ENCODE measurements around the gene CYBC1.

CYBC1 gene

DNA sequence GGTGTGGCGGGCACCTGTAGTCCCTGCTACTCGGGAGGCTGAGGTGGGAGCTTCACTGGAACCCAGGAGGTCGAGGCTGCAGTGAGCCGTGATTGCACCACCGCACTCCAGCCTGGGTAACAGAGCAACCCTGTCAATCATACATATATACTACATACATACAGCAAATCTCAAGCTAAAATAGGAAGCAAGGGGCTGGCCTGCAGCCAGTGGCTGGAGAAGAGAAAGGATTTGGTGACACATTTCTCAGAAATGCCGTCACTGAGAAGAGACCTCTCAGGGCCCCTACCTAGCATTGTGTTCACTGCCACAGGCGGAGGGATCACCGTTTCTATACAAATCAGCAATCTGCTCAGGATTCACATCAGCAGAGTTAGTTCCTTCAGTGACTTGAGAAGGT is 24.9 kb upstream of the CYBC1 start:
- H3K9me3 ChIP-seq (ENCODE audit: insufficient read depth, low read depth, low read length) = no peaks in the 10 kb centered on the region

GRCh38 chr17:82474223-82475010 is 23.9 kb upstream of the CYBC1 start:
- H3K9ac ChIP-seq (ENCODE audit: low read length) = no peak overlapping the region
- no peak overlapping the region for H2BK120ac ChIP-seq (ENCODE audit: insufficient read depth, low read length, poor library complexity)
- WGBS (ENCODE audit: extremely low coverage, insufficient coverage, insufficient read length) = no CpG with 5 or more reads among the region's 11 CpGs
- H3K27ac ChIP-seq (ENCODE audit: low read depth, low read length) = no peak overlapping the region
- H3K36me3 ChIP-seq (ENCODE audit: control insufficient read depth in 1 of 2, insufficient read depth in 2 of 2, low read length in 2 of 2) = peaks cover 31 to 54% of the 10 kb centered on the region in 2 experiments
- no peak overlapping the region for H3K14ac ChIP-seq (ENCODE audit: low read length)
- no peak overlapping the region for H3K4me2 ChIP-seq (ENCODE audit: low read length)
- H3K27me3 ChIP-seq (ENCODE audit: insufficient read depth, low read length) = no peaks in the 10 kb centered on the region
- no peak overlapping the region for H3K18ac ChIP-seq (ENCODE audit: low read length)
- H4K91ac ChIP-seq (ENCODE audit: low read depth, low read length) = no peak overlapping the region
- H2BK12ac ChIP-seq (ENCODE audit: low read length) = no peak overlapping the region
- no peaks in the 10 kb centered on the region for H3K4me1 ChIP-seq (ENCODE audit: control insufficient read depth in 1 of 2, insufficient read depth in 2 of 2, low read length in 2 of 2)
- no peak overlapping the region for H3K4me3 ChIP-seq (ENCODE audit: low read depth, low read length)
- H2AK5ac ChIP-seq (ENCODE audit: low read length) = no peak overlapping the region
- H3K79me1 ChIP-seq (ENCODE audit: low read length) = no peaks in the 10 kb centered on the region
- no peak overlapping the region for H2AFZ ChIP-seq (ENCODE audit: insufficient read depth, low read length, poor library complexity)
- no peak overlapping the region for H2BK5ac ChIP-seq (ENCODE audit: low read depth, low read length, poor library complexity)
- H4K8ac ChIP-seq (ENCODE audit: low read depth, low read length) = no peak overlapping the region
- H3K23ac ChIP-seq (ENCODE audit: low read length) = no peak overlapping the region
- H3K79me2 ChIP-seq (ENCODE audit: control insufficient read depth, insufficient read depth, low read length, poor library complexity) = no peaks in the 10 kb centered on the region
- peaks cover 2% of the 10 kb centered on the region for H3K9me3 ChIP-seq (ENCODE audit: insufficient read depth, low read depth, low read length)
- DNase-seq = no peak
- H4K12ac ChIP-seq (ENCODE audit: low read depth, low read length) = no peak overlapping the region
- no peak overlapping the region for H3K4ac ChIP-seq (ENCODE audit: low read depth, low read length)

More for the DNA sequence above, 24.9 kb upstream of the CYBC1 start:
- Histone ChIP-seq H2BK120ac (ENCODE audit: insufficient read depth, low read length, poor library complexity) (no peak overlapping the region), H3K27me3 (ENCODE audit: insufficient read depth, low read length) (no peaks in the 10 kb centered on the region), H3K4me2 (ENCODE audit: low read length) (no peak overlapping the region), H3K27ac (ENCODE audit: low read depth, low read length) (no peak overlapping the region), H3K79me2 (ENCODE audit: control insufficient read depth, insufficient read depth, low read length, poor library complexity) (no peaks in the 10 kb centered on the region), H3K4ac (ENCODE audit: low read depth, low read length) (no peak overlapping the region), H3K14ac (ENCODE audit: low read length) (no peak overlapping the region), H3K18ac (ENCODE audit: low read length) (no peak overlapping the region), H2BK12ac (ENCODE audit: low read length) (no peak overlapping the region), H2BK5ac (ENCODE audit: low read depth, low read length, poor library complexity) (no peak overlapping the region), H3K4me1 (ENCODE audit: control insufficient read depth in 1 of 2, insufficient read depth in 2 of 2, low read length in 2 of 2) (no peaks in the 10 kb centered on the region), H4K12ac (ENCODE audit: low read depth, low read length) (no peak overlapping the region), H2AK5ac (ENCODE audit: low read length) (no peak overlapping the region), H3K23ac (ENCODE audit: low read length) (no peak overlapping the region), H4K8ac (ENCODE audit: low read depth, low read length) (no peak overlapping the region), H3K4me3 (ENCODE audit: low read depth, low read length) (no peak overlapping the region), H2AFZ (ENCODE audit: insufficient read depth, low read length, poor library complexity) (no peak overlapping the region), H3K79me1 (ENCODE audit: low read length) (no peaks in the 10 kb centered on the region), H3K9ac (ENCODE audit: low read length) (no peak overlapping the region), H4K91ac (ENCODE audit: low read depth, low read length) (no peak overlapping the region), H3K36me3 (ENCODE audit: control insufficient read depth in 1 of 2, insufficient read depth in 2 of 2, low read length in 2 of 2) (peaks cover 37 to 54% of the 10 kb centered on the region in 2 experiments)
- no peak for DNase-seq
- no CpG with 5 or more reads among the region's 8 CpGs for WGBS (ENCODE audit: extremely low coverage, insufficient coverage, insufficient read length)

GRCh38 chr17:82470065-82470464 is 19.5 kb upstream of the CYBC1 start:
- Histone ChIP-seq H4K8ac (ENCODE audit: low read depth, low read length) (no peak overlapping the region), H3K27me3 (ENCODE audit: insufficient read depth, low read length) (no peaks in the 10 kb centered on the region), H4K12ac (ENCODE audit: low read depth, low read length) (no peak overlapping the region), H2BK12ac (ENCODE audit: low read length) (no peak overlapping the region), H3K9me3 (ENCODE audit: insufficient read depth, low read depth, low read length) (peaks cover 2% of the 10 kb centered on the region), H3K14ac (ENCODE audit: low read length) (no peak overlapping the region), H3K4me1 (ENCODE audit: control insufficient read depth in 1 of 2, insufficient read depth in 2 of 2, low read length in 2 of 2) (no peaks in the 10 kb centered on the region), H3K4me2 (ENCODE audit: low read length) (no peak overlapping the region), H3K9ac (ENCODE audit: low read length) (no peak overlapping the region), H3K4me3 (ENCODE audit: low read depth, low read length) (no peak overlapping the region), H3K36me3 (ENCODE audit: control insufficient read depth in 1 of 2, insufficient read depth in 2 of 2, low read length in 2 of 2) (peaks cover 31 to 43% of the 10 kb centered on the region in 2 experiments), H3K4ac (ENCODE audit: low read depth, low read length) (no peak overlapping the region), H2BK120ac (ENCODE audit: insufficient read depth, low read length, poor library complexity) (no peak overlapping the region), H3K18ac (ENCODE audit: low read length) (no peak overlapping the region), H3K79me1 (ENCODE audit: low read length) (no peaks in the 10 kb centered on the region), H3K23ac (ENCODE audit: low read length) (no peak overlapping the region), H2AK5ac (ENCODE audit: low read length) (no peak overlapping the region), H2AFZ (ENCODE audit: insufficient read depth, low read length, poor library complexity) (no peak overlapping the region), H3K27ac (ENCODE audit: low read depth, low read length) (no peak overlapping the region), H3K79me2 (ENCODE audit: control insufficient read depth, insufficient read depth, low read length, poor library complexity) (no peaks in the 10 kb centered on the region), H4K91ac (ENCODE audit: low read depth, low read length) (no peak overlapping the region), H2BK5ac (ENCODE audit: low read depth, low read length, poor library complexity) (no peak overlapping the region)
- no CpG with 5 or more reads among the region's 7 CpGs for WGBS (ENCODE audit: extremely low coverage, insufficient coverage, insufficient read length)
- DNase-seq = no peak

- no peak overlapping the region for H3K4ac ChIP-seq (ENCODE audit: low read depth, low read length)
These were observed 18.1 kb upstream of the CYBC1 start for GRCh38 chr17:82468692-82469091.

More at GRCh38 chr17:82468692-82469091, 18.1 kb upstream of the CYBC1 start:
- Histone ChIP-seq H3K27ac (ENCODE audit: low read depth, low read length) (no peak overlapping the region), H3K79me2 (ENCODE audit: control insufficient read depth, insufficient read depth, low read length, poor library complexity) (no peaks in the 10 kb centered on the region), H3K4me3 (ENCODE audit: low read depth, low read length) (no peak overlapping the region), H4K8ac (ENCODE audit: low read depth, low read length) (no peak overlapping the region), H3K23ac (ENCODE audit: low read length) (no peak overlapping the region), H3K18ac (ENCODE audit: low read length) (no peak overlapping the region), H3K4me1 (ENCODE audit: control insufficient read depth in 1 of 2, insufficient read depth in 2 of 2, low read length in 2 of 2) (no peaks in the 10 kb centered on the region), H2BK12ac (ENCODE audit: low read length) (no peak overlapping the region), H3K14ac (ENCODE audit: low read length) (no peak overlapping the region), H4K12ac (ENCODE audit: low read depth, low read length) (no peak overlapping the region), H3K79me1 (ENCODE audit: low read length) (no peaks in the 10 kb centered on the region), H4K91ac (ENCODE audit: low read depth, low read length) (no peak overlapping the region), H3K27me3 (ENCODE audit: insufficient read depth, low read length) (no peaks in the 10 kb centered on the region), H3K4me2 (ENCODE audit: low read length) (no peak overlapping the region), H2BK120ac (ENCODE audit: insufficient read depth, low read length, poor library complexity) (no peak overlapping the region), H2AK5ac (ENCODE audit: low read length) (no peak overlapping the region), H2AFZ (ENCODE audit: insufficient read depth, low read length, poor library complexity) (no peak overlapping the region), H3K9ac (ENCODE audit: low read length) (no peak overlapping the region), H2BK5ac (ENCODE audit: low read depth, low read length, poor library complexity) (no peak overlapping the region), H3K9me3 (ENCODE audit: insufficient read depth, low read depth, low read length) (peaks cover 2% of the 10 kb centered on the region), H3K36me3 (ENCODE audit: control insufficient read depth in 1 of 2, insufficient read depth in 2 of 2, low read length in 2 of 2) (peaks cover 39 to 50% of the 10 kb centered on the region in 2 experiments)
- DNase-seq = no peak
- no CpG with 5 or more reads among the region's 7 CpGs for WGBS (ENCODE audit: extremely low coverage, insufficient coverage, insufficient read length)
